ENCODE results near the gene RAB37.

GRCh38 chr17:74723891-74724290 is 13.2 kb upstream of the RAB37 start:
- TF ChIP-seq BHLHE40 (IDR thresholded peaks at IDR 0.05; ENCODE audit: borderline replicate concordance) (no peak), L3MBTL2 (conservative IDR thresholded peaks at IDR 0.05) (no peak), ELF4 (IDR thresholded peaks at IDR 0.05) (no peak), HDGF (IDR thresholded peaks at IDR 0.05; ENCODE audit: borderline replicate concordance) (no peak), SP1 (IDR thresholded peaks at IDR 0.05) (no peak), ARNT (IDR thresholded peaks at IDR 0.05) (no peak), FOXA1 (IDR thresholded peaks at IDR 0.05) (no peak), LEF1 (IDR thresholded peaks at IDR 0.05; ENCODE audit: borderline replicate concordance) (no peak), NFRKB (IDR thresholded peaks at IDR 0.05) (no peak), TARDBP (IDR thresholded peaks at IDR 0.05) (no peak)
